NCI-H1436 treated with DMSO at 0.1 percent for 48 hours (cell line): ENCODE measurements around the gene ZNF600.
"Not testable (repeated sequence)": the region's sequence is repeated elsewhere in the genome, so short reads cannot be mapped to it uniquely, and the experiment has no call there.

ENCODE experiments used
- DNase-seq: peaks from one replicate; lab custom pipeline; 2025; lab: John Stamatoyannopoulos, UW

Gene ZNF600

GRCh38 chr19:52741951-52742485 is 44.6 kb downstream of the ZNF600 start:
- DNase-seq, result no peak

DNA sequence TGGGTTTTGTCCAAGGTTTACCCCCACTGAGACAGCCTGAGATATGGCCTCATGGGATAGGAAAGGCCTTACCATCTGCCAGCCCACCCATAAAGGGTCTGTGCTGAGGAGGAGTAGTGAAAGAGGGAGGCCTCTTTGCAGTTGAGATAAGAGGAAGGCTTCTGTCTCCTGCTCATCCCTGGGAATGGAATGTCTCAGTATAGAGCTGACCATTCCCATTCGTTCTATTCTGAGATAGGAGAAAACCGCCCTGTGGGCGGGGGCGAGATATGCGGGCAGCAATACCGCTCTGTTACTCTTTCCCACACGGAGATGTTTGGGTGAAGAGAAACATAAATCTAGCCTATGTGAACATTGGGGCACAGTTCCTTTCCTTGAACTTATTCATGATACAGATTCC is 45.2 kb downstream of the ZNF600 start:
- DNase-seq, result not testable (repeated sequence)

DNA sequence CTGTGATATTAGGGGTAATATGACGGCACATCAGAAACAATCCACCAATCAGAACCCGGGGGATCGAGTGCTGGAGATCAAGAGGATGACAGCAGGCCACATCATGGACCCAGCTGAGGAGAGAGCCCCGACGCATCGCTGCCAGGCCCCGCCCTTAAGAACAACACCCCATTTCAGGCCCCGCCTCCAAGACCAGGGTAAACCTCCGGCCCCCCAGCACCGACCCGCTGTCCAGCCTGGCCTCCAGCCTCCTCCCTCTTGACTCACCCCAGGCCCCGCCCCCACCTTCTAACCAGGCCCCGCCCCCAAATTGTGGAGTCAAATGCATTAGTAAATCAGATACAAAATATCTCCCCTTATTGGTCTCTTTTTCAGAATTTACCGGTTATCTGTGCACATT is 47.0 kb downstream of the ZNF600 start:
- no peak for DNase-seq

DNA sequence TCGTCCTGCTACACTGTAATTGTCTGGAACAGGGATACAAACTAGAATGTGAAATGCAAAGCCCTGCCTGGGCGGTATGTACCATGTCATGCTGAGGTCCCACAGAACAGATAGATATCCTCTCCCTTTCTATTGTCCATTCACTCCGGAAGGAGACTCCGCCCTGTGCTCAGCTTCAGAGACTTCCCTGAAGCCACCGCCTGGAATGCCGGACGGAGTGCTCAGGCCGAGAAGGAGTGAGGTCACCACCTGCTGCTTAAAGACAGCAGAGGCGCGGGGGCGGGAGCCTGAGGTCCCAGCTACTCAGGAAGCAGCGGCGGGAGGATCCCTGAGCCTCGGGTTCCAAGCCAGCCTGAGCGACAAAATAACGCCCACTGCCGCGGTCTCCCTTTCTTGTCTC is 50.9 kb downstream of the ZNF600 start:
- no peak for DNase-seq

DNA sequence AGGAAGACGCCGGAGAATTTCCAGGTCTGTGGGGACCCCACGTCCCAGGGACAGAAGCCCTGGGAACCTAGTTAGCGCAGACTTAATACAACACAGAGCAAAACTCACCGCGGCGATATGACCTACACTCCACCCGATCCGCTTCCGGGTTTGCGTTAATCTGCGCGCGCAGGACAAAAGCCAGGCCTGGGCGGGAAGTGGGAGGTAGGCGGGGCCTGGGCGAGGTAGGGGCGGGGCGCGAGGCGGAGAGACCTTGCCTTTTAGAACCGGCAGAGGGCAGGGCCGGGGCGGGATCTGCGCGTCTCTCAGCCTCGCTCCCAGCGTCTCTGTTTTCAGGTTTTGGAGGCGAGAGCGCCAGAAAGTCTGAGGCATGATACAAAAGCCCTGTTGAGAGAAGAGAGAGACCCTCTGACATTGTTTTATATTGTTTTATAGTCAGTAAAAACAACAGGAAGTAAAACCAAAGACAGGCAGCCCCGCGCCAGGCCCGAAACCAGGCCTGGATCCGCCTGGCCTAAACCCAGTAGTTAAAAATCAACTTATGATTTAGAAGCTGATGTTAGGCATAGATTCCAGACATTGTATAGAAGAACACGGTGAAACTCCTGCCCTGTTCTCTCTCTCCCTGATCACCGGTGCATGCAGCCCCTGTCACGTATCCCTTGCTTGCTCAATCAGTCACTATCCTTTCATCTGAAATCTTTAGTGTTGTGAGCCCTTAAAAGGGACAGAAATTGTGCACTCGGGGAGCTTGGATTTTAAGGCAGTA is 51.5 kb downstream of the ZNF600 start, which contains the start of gene ZNF611:
Gene ZNF611, minus strand, starts transcription at position 152 of the 769 bp plus-strand sequence. CDS start 19,150 bp downstream, outside the sequence.
- peak; percentile 87 for DNase-seq

DNA sequence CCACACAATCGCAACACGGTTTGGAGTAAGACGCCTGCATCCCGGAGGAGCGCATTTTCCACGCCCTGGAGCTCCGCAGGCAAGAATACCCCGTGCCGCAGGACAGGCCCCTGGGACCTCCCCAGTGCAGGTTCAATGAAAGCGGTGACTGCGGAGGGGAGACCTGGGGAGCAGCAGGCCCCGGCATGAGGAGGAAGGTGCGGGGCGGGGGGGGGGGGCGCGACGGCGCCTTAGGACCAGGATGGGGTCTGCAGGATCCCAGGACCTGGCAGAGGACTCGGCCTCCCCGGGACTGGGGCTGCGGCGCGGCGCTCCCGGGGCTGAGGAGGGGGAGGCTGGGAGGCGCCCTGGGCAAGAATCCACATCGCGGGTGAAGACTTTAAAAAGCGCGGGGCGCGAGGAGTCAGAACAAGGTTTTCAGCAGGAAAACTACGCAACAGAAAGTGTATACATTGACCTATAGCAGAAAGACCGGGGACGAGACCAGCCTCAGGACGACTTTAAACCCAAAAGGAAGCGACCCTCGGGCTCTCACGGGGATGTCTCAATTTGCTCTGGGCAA is 52.2 kb downstream of the ZNF600 start:
- no peak for DNase-seq

DNA sequence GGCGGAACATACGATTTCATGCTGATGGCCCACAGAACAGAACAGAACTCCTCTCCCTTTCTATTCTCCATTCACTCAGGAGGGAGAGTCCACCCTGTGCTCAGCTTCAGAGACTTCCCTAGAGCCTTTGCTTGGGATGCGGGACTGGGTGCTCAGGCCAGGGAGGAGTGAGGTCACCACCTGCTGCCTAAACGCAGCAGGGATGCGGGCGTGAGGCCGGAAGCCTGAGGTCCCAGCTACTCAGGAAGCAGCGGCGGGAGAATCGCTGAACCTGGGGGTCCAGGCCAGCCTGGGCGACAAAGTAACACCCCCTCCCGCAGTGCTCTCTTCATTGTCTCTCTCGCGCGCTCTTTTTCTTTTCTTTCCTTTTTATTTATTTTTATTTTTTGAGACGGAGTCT is 60.5 kb downstream of the ZNF600 start:
- DNase-seq, result not testable (repeated sequence)

GRCh38 chr19:52725528-52725961 is 61.0 kb downstream of the ZNF600 start:
- no peak for DNase-seq

DNA sequence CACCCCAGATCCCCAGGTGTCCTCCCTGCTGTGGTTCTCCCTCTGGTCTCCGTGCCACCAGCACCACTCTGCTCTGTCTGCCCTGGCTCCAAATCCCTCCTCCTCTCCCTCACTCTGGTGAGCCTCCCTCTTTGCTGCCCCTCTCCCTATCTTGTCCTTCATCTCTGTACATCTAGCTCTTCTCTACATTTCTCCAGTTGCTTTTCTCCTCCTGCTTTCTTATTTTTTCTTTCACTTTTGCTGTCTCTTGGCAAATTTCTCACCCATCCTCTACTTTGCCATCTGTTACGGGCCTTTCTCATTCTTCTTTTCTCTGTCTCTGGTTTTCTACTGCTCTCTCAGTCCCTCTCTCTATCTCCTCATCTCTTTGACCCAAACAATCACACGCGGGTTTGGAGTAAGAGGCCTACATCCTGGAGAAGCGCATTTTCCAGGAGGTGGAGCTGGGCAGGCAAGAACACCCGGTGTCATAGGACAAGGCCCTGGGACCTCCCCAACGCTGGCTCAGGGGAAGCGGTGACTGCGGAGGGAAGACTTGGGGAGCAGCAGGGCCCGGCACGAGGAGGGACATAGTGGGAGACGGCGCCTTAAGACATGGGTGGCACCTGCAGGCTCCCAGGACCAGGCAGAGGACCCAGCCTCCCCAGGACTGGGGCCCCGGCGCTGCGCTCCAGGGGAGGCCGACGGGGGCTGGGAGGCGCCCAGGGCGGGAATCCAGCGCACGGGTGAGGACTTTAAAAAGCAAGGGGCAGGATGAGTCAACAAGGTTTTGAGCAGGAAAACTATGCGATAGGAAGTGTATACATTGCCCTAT is 61.7 kb downstream of the ZNF600 start:
- no peak for DNase-seq

DNA sequence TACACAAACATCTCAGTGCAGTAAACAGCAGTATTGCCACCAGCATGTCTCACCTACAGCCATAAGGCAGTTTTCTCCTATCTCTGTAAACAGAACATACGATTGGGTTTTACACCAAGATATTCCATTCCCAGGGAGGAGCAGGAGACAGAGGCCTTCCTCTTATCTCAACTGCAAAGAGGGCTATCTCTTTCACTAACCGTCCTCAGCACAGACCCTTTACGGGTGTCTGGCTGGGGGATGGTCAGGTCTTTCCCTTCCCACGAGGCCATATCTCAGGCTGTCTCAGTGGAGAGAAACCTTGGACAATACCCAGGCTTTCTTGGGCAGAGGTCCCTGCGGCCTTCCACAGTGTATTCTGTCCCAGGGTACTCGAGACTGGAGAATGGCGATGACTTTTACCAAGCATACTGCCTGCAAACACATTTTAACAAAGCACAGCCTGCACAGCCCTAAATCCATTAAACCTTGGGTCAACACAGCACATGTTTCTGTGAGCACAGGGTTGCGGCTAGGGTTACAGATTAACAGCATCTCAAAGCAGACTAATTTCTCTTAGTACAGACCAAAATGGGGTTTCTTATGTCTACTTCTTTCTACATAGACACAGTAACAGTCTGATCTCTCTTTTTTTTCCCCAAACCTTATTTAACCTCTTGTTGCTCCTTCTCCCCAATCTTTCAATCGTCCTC is 62.5 kb downstream of the ZNF600 start:
- not testable (repeated sequence) for DNase-seq

- no peak for DNase-seq
These were observed 64.3 kb downstream of the ZNF600 start for GRCh38 chr19:52722062-52723003.

- DNase-seq, result not testable (repeated sequence)
These were observed 66.0 kb downstream of the ZNF600 start for GRCh38 chr19:52720541-52720940.

DNA sequence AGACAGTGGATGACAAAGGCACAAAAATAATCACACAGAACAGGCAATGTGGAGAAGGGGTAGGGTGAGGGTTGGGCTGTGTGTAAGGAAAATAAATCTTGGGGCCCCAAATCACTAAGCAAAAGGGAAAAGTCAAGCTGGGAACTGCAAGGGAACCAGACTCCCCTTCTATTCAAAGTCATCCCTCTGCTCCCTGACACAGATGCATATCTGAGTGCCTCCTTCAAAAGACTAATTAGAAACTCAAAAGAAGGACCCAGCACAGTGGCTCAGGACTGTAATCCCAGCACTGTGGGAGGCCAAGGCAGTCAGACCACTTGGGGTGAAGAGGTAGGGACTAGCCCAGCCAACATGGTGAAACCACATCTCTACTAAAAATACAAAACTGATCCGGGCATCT is 70.1 kb downstream of the ZNF600 start:
- no peak for DNase-seq

DNA sequence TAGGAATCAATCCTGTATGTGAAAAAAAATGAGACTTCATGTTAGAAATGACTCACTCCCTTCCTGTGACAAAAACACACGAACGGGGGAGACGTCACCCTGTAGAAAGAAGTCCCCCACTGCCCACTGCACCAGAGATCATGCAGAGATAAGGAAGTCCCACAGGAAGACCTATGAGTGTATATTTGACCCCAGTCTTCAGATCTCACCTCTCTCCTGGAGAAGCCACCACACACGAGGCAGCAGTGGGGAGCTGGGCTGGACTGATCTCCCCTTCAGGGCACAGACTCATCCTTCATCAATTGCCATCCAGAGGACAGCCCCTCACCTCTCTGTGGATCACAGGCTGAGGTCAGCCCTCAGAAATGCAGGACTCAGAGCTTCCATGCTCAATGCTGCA is 70.7 kb downstream of the ZNF600 start:
- not testable (repeated sequence) for DNase-seq

DNA sequence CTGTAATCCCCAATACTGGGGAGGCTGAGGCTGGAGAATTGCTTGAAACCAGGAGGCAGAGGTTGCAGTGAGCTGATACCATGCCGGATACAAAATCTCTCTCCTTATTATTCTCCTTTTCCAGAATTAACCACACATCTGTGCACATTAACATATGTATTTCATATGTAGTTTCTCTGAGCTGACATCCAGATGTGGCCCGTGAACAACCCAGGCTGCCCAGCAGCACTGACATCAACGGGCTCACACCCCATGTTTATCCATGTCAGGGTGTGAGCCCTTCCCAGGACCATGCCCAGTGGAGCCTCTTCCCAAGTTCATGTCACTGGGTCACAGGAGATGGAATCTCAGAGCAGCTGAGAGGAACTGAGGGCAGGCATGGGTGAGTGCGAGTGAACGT is 71.3 kb downstream of the ZNF600 start:
- DNase-seq, result not testable (repeated sequence)
